DND-41 (cell line): Measurements from ENCODE around the gene TOP3B.

Experiments used
- EZH2 ChIP-seq: IDR thresholded peaks from 3 replicates; pipeline ENCODE4 v1.6.1; 2012; ENCODE audit warnings: borderline replicate concordance, low read depth, mild to moderate bottlenecking, moderate library complexity, low read length, inconsistent platforms; ENCODE audit not compliant: severe bottlenecking
- TF ChIP-seq, protein P1 (sequence below): IDR thresholded peaks from 2 replicates; pipeline ENCODE4 v1.5.1; 2012; ENCODE audit warnings: borderline replicate concordance, low read length, moderate library complexity, mild to moderate bottlenecking; ENCODE audit not compliant: poor library complexity, severe bottlenecking; ENCODE audit errors: extremely low read depth

DNA sequence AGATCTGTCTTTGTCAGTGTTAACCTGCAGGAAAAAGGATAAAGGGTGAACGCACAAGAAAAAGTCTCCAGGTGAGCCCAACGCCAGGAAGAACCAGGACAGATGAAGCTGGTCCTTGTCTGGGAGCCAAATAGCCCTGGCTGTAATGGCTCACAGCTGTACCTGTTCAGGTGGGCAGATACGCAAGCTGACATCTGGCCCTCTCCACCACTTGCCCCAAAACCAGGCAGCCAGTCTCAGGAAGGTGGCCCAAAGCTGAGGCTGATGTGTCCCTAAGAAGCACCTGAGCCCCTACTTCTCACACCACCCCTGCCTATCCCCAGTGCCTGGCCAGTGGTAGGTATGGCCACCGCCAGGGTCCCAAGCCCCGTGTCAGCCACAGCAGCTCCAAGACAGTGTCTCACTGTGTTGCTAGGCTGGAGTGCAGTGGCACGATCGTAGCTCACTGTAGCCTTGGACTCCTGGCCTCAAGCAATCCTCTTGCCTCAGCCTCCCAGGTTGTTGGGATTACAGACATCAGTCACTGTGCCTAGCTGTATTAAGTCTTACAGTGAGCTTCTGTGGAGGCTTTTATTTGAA lies 14.8 kb downstream of the TOP3B start:
- TF ChIP-seq, protein P1, sequence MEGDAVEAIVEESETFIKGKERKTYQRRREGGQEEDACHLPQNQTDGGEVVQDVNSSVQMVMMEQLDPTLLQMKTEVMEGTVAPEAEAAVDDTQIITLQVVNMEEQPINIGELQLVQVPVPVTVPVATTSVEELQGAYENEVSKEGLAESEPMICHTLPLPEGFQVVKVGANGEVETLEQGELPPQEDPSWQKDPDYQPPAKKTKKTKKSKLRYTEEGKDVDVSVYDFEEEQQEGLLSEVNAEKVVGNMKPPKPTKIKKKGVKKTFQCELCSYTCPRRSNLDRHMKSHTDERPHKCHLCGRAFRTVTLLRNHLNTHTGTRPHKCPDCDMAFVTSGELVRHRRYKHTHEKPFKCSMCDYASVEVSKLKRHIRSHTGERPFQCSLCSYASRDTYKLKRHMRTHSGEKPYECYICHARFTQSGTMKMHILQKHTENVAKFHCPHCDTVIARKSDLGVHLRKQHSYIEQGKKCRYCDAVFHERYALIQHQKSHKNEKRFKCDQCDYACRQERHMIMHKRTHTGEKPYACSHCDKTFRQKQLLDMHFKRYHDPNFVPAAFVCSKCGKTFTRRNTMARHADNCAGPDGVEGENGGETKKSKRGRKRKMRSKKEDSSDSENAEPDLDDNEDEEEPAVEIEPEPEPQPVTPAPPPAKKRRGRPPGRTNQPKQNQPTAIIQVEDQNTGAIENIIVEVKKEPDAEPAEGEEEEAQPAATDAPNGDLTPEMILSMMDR: no peak
- no peak for TF ChIP-seq EZH2
